Naive thymus-derived CD4-positive, alpha-beta T cell (primary cell): ENCODE measurements around the gene SLC6A13. TPM values are rescaled to one million over a fixed set of nuclear protein-coding genes. Genes with fewer than 3 reads are reported as not detected.

Experiments
- ATAC-seq: fragments of 150-1000 bp; cut with Tn5 transposase; 2 replicates; pipeline ENCODE4 v1.10.0; 2021; ENCODE audit warnings: mild to moderate bottlenecking, moderate library complexity
- CTCF ChIA-PET: fragments of 350-600 bp; sonication (Branson Sonifier 250); formaldehyde crosslinking; loops from one replicate; lab custom pipeline; 2021; ENCODE audit warnings: antibody characterized with exemption; lab: Charles Lee
- POLR2A ChIA-PET: fragments of 350-600 bp; sonication (Branson Sonifier 250); formaldehyde crosslinking; loops from one replicate; lab custom pipeline; 2021; ENCODE audit warnings: antibody characterized with exemption, inconsistent platforms; lab: Charles Lee
- DNase-seq, 9 donors: peaks; one replicate each; pipeline versions ENCODE4 v3.0.0 to v3.0.0-alpha.2; 2020 to 2022; ENCODE audit warnings: mixed read lengths in 1 of 9
- H3K27ac ChIP-seq: one replicate; pipeline ENCODE4 v1.7.0; 2013; ENCODE audit warnings: mild to moderate bottlenecking, low read depth, low read length, moderate library complexity
- H3K27me3 ChIP-seq, 2 donors: one replicate each; pipeline ENCODE4 v1.7.0; 2013; ENCODE audit warnings: low read length in 2 of 2, mild to moderate bottlenecking in 2 of 2, moderate library complexity in 2 of 2; ENCODE audit not compliant: control insufficient read depth in 2 of 2, insufficient read depth in 2 of 2
- H3K36me3 ChIP-seq, 3 experiments: 1 replicate in 2 of 3; 2 replicates in 1 of 3; pipeline ENCODE4 v1.7.0; 2013; ENCODE audit warnings: low read length in 3 of 3, mild to moderate bottlenecking in 3 of 3, moderate library complexity in 1 of 3; ENCODE audit not compliant: insufficient read depth in 3 of 3, control insufficient read depth in 2 of 3
- H3K4me1 ChIP-seq, 2 donors: one replicate each; pipeline ENCODE4 v1.7.0; 2013; ENCODE audit warnings: low read length in 2 of 2, mild to moderate bottlenecking in 2 of 2, moderate library complexity in 1 of 2; ENCODE audit not compliant: control insufficient read depth in 2 of 2, insufficient read depth in 2 of 2
- H3K4me3 ChIP-seq: 2 replicates; pipeline ENCODE4 v1.7.0; 2013; ENCODE audit warnings: mild to moderate bottlenecking, low read length
- H3K9me3 ChIP-seq, 3 experiments: 1 replicate in 2 of 3; 2 replicates in 1 of 3; pipeline ENCODE4 v1.7.0; 2013; ENCODE audit warnings: low read length in 3 of 3; ENCODE audit not compliant: control insufficient read depth in 2 of 3
- H3K27ac Mint-ChIP-seq, 9 donors: one replicate each; pipeline ENCODE4 v1.8.0; 2020 to 2022; ENCODE audit warnings: mixed read lengths in 9 of 9, mild to moderate bottlenecking in 8 of 9, moderate library complexity in 5 of 9, inconsistent platforms in 2 of 9
- H3K27me3 Mint-ChIP-seq, 5 donors: one replicate each; pipeline ENCODE4 v1.8.0; 2021 to 2022; ENCODE audit warnings: mixed read lengths in 5 of 5, mild to moderate bottlenecking in 1 of 5
- H3K36me3 Mint-ChIP-seq, 5 donors: one replicate each; pipeline ENCODE4 v1.8.0; 2020 to 2022; ENCODE audit warnings: mixed read lengths in 5 of 5, mild to moderate bottlenecking in 3 of 5, inconsistent platforms in 1 of 5
- H3K4me1 Mint-ChIP-seq, 7 donors: one replicate each; pipeline ENCODE4 v1.8.0; 2020 to 2022; ENCODE audit warnings: mixed read lengths in 7 of 7, mild to moderate bottlenecking in 3 of 7, inconsistent platforms in 1 of 7
- H3K4me3 Mint-ChIP-seq, 10 donors: one replicate each; pipeline ENCODE4 v1.8.0; 2020 to 2022; ENCODE audit warnings: mild to moderate bottlenecking in 10 of 10, mixed read lengths in 10 of 10, moderate library complexity in 6 of 10, inconsistent platforms in 2 of 10
- H3K9me3 Mint-ChIP-seq, 11 donors: one replicate each; pipeline ENCODE4 v1.8.0; 2020 to 2022; ENCODE audit warnings: mixed read lengths in 11 of 11, mild to moderate bottlenecking in 4 of 11, inconsistent platforms in 1 of 11, moderate library complexity in 1 of 11
- intact Hi-C, 2 donors: fragments of 100-400 bp; cut with micrococcal nuclease; formaldehyde crosslinking; loops; one replicate each; pipeline ENCODE4 v1.15.1; 2023
- polyA plus RNA-seq, 2 donors: library from polyadenylated mRNA; unstranded; fragments of 300-500 nt; fragmentation: Illumina TruSeq; gene quantifications; one replicate each; pipeline ENCODE4 v1.2.3, GENCODE V29; 2021
- total RNA-seq, 6 experiments: library from RNA in 5 of 6; stranded (reverse) in 5 of 6; gene quantifications; 1 replicate in 5 of 6; 2 replicates in 1 of 6; pipeline ENCODE4 v1.2.3 and lab custom pipeline; 2021 to 2026

Gene SLC6A13
- total and polyA plus RNA-seq, 7 experiments from 2014 or later: 0.61 to 1.5 (median 0.74) TPM; not detected in 3

GRCh38 chr12:203462-204260 is 59.0 kb downstream of the SLC6A13 start:
- ATAC-seq: no peak
- intact Hi-C loops: no loop called here

GRCh38 chr12:203074-203461 is 59.6 kb downstream of the SLC6A13 start:
- no peak for DNase-seq
- no peak overlapping the region for H3K4me3 ChIP-seq
- no peak for ATAC-seq
- H3K27ac ChIP-seq: no peak overlapping the region
- CTCF ChIA-PET: no interaction called here
- POLR2A ChIA-PET: no interaction called here
- no peaks in the 10 kb centered on the region for H3K9me3 ChIP-seq
- no peaks in the 10 kb centered on the region for H3K4me1 ChIP-seq
- Mint-ChIP-seq H3K9me3 (peaks cover 0 to 3% (median 0%) of the 10 kb centered on the region in 11 donors), H3K4me3 (peak overlapping the region in 1 of 10 donors; percentile 31), H3K36me3 (no peaks in the 10 kb centered on the region), H3K4me1 (peaks cover 0 to 5% (median 4%) of the 10 kb centered on the region in 7 donors), H3K27ac (no peak overlapping the region), H3K27me3 (peaks cover 36 to 65% (median 44%) of the 10 kb centered on the region in 5 donors)
- intact Hi-C loops: no loop called here
- H3K27me3 ChIP-seq: no peaks in the 10 kb centered on the region
- H3K36me3 ChIP-seq: no peaks in the 10 kb centered on the region

More at GRCh38 chr12:203462-204260, 59.0 kb downstream of the SLC6A13 start:
- H3K4me1 ChIP-seq: no peaks in the 10 kb centered on the region
- ChIA-PET POLR2A (no interaction called here), CTCF (no interaction called here)
- H3K27ac ChIP-seq: no peak overlapping the region
- H3K9me3 Mint-ChIP-seq: peaks cover 0 to 3% (median 0%) of the 10 kb centered on the region in 11 donors
- H3K27ac Mint-ChIP-seq: no peak overlapping the region
- peaks cover 36 to 64% (median 39%) of the 10 kb centered on the region in 5 donors for H3K27me3 Mint-ChIP-seq
- H3K4me1 Mint-ChIP-seq: peaks cover 0 to 5% (median 4%) of the 10 kb centered on the region in 7 donors
- DNase-seq: no peak
- no peak overlapping the region for H3K4me3 ChIP-seq
- no peaks in the 10 kb centered on the region for H3K27me3 ChIP-seq
- H3K4me3 Mint-ChIP-seq: peak overlapping the region in 1 of 10 donors; percentile 34
- no peaks in the 10 kb centered on the region for H3K36me3 Mint-ChIP-seq
- H3K36me3 ChIP-seq: no peaks in the 10 kb centered on the region
- no peaks in the 10 kb centered on the region for H3K9me3 ChIP-seq

GRCh38 chr12:202081-202731 is 60.4 kb downstream of the SLC6A13 start:
- H3K4me1 Mint-ChIP-seq: peaks cover 0 to 7% (median 4%) of the 10 kb centered on the region in 7 donors
- no peaks in the 10 kb centered on the region for H3K9me3 ChIP-seq
- H3K4me1 ChIP-seq: no peaks in the 10 kb centered on the region
- no peaks in the 10 kb centered on the region for H3K36me3 ChIP-seq
- no peak overlapping the region for H3K4me3 ChIP-seq
- POLR2A ChIA-PET: no interaction called here
- peaks cover 36 to 72% (median 50%) of the 10 kb centered on the region in 5 donors for H3K27me3 Mint-ChIP-seq
- no peak for ATAC-seq
- H3K27me3 ChIP-seq: no peaks in the 10 kb centered on the region
- H3K27ac Mint-ChIP-seq: no peak overlapping the region
- H3K36me3 Mint-ChIP-seq: no peaks in the 10 kb centered on the region
- CTCF ChIA-PET: no interaction called here
- H3K9me3 Mint-ChIP-seq: peaks cover 0 to 2% (median 0%) of the 10 kb centered on the region in 11 donors
- H3K4me3 Mint-ChIP-seq: peak overlapping the region in 5 of 10 donors; percentile 14 to 68 (median 36)
- no peak for DNase-seq
- intact Hi-C loops: no loop called here
- H3K27ac ChIP-seq: no peak overlapping the region

GRCh38 chr12:201361-201760 is 61.3 kb downstream of the SLC6A13 start:
- Mint-ChIP-seq H3K27ac (no peak overlapping the region), H3K36me3 (no peaks in the 10 kb centered on the region), H3K4me1 (peaks cover 0 to 7% (median 4%) of the 10 kb centered on the region in 7 donors), H3K9me3 (peaks cover 0 to 6% (median 0%) of the 10 kb centered on the region in 11 donors), H3K27me3 (peaks cover 36 to 68% (median 54%) of the 10 kb centered on the region in 5 donors), H3K4me3 (no peak overlapping the region)
- H3K9me3 ChIP-seq: no peaks in the 10 kb centered on the region
- ATAC-seq: no peak
- no peak for DNase-seq
- no peaks in the 10 kb centered on the region for H3K27me3 ChIP-seq
- no peaks in the 10 kb centered on the region for H3K36me3 ChIP-seq
- H3K4me1 ChIP-seq: no peaks in the 10 kb centered on the region
- ChIA-PET CTCF (no interaction called here), POLR2A (no interaction called here)
- intact Hi-C loops: no loop called here
- H3K4me3 ChIP-seq: no peak overlapping the region
- H3K27ac ChIP-seq: no peak overlapping the region

GRCh38 chr12:198705-199104 is 63.9 kb downstream of the SLC6A13 start:
- Mint-ChIP-seq H3K4me1 (peaks cover 0 to 6% (median 4%) of the 10 kb centered on the region in 7 donors), H3K9me3 (peaks cover 0 to 6% (median 0%) of the 10 kb centered on the region in 11 donors), H3K36me3 (no peaks in the 10 kb centered on the region), H3K27me3 (peaks cover 19 to 47% (median 44%) of the 10 kb centered on the region in 5 donors), H3K4me3 (no peak overlapping the region), H3K27ac (no peak overlapping the region)
- Histone ChIP-seq H3K36me3 (no peaks in the 10 kb centered on the region), H3K9me3 (no peaks in the 10 kb centered on the region), H3K4me1 (no peaks in the 10 kb centered on the region), H3K27ac (no peak overlapping the region), H3K4me3 (no peak overlapping the region), H3K27me3 (no peaks in the 10 kb centered on the region)
- ChIA-PET POLR2A (no interaction called here), CTCF (no interaction called here)
- ATAC-seq: no peak
- intact Hi-C loops: no loop called here
- no peak for DNase-seq

- no peak for DNase-seq
- H3K9me3 Mint-ChIP-seq: peaks cover 0 to 6% (median 0%) of the 10 kb centered on the region in 11 donors
- no peak for ATAC-seq
- no peaks in the 10 kb centered on the region for H3K9me3 ChIP-seq
- no peaks in the 10 kb centered on the region for H3K27me3 ChIP-seq
- H3K4me3 Mint-ChIP-seq: no peak overlapping the region
- peaks cover 0 to 6% (median 4%) of the 10 kb centered on the region in 7 donors for H3K4me1 Mint-ChIP-seq
- intact Hi-C loops: no loop called here
- peaks cover 19 to 53% (median 45%) of the 10 kb centered on the region in 5 donors for H3K27me3 Mint-ChIP-seq
- ChIA-PET POLR2A (no interaction called here), CTCF (no interaction called here)
- H3K4me3 ChIP-seq: no peak overlapping the region
- H3K36me3 Mint-ChIP-seq: no peaks in the 10 kb centered on the region
- no peak overlapping the region for H3K27ac ChIP-seq
- H3K27ac Mint-ChIP-seq: no peak overlapping the region
- H3K4me1 ChIP-seq: no peaks in the 10 kb centered on the region
- H3K36me3 ChIP-seq: no peaks in the 10 kb centered on the region
These were observed 64.5 kb downstream of the SLC6A13 start for GRCh38 chr12:197911-198695.
